Epithelial cell of proximal tubule (primary cell): ENCODE data around the gene KLK5. TPM values are rescaled to one million over a fixed set of nuclear protein-coding genes. Genes with fewer than 3 reads are reported as not detected.
"Not testable (repeated sequence)": the region's sequence is repeated elsewhere in the genome, so short reads cannot be mapped to it uniquely, and the experiment has no call there.

Experiments
- DNase-seq: peaks from one replicate; pipeline ENCODE4 v3.0.0-alpha.2; 2011; ENCODE audit warnings: low read depth
- H3K4me3 ChIP-seq: 2 replicates; pipeline ENCODE4 v1.5.1; 2011; ENCODE audit warnings: low read depth, mild to moderate bottlenecking, low read length
- total RNA-seq: library from RNA; depleted of rRNA; stranded (reverse); fragments of >200 nt; gene quantifications from 2 replicates; pipeline ENCODE4 v1.2.3, GENCODE V29; 2015
- TF ChIP-seq, protein P1 (sequence below): conservative IDR thresholded peaks from 2 replicates; pipeline ENCODE4 v1.5.1; 2012; ENCODE audit warnings: low read depth, mild to moderate bottlenecking, low read length

Gene KLK5
- total RNA-seq, 1 donor from 2014 or later = 8.1 TPM

DNA sequence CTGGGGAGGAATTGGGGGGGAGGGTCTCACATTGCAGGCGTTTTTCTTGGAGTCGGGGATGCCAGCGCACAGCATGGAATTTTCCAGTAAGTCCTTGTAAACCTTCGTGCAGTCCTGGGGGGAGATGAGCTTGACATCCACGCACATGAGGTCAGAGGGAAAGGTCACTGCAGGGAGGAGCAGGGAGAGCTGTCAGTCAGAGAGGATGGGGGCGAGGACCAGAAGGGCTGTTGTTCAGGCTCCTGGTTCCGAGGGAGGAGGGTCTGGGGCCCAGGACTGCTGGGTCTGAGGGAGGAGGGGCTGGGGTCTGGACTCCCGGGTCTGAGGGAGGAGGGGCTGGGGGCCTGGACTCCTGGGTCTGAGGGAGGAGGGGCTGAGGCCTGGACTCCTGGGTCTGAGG, 26.9 kb upstream of the KLK5 start:
- no peak for DNase-seq
- H3K4me3 ChIP-seq = no peak overlapping the region
- TF ChIP-seq, protein P1, sequence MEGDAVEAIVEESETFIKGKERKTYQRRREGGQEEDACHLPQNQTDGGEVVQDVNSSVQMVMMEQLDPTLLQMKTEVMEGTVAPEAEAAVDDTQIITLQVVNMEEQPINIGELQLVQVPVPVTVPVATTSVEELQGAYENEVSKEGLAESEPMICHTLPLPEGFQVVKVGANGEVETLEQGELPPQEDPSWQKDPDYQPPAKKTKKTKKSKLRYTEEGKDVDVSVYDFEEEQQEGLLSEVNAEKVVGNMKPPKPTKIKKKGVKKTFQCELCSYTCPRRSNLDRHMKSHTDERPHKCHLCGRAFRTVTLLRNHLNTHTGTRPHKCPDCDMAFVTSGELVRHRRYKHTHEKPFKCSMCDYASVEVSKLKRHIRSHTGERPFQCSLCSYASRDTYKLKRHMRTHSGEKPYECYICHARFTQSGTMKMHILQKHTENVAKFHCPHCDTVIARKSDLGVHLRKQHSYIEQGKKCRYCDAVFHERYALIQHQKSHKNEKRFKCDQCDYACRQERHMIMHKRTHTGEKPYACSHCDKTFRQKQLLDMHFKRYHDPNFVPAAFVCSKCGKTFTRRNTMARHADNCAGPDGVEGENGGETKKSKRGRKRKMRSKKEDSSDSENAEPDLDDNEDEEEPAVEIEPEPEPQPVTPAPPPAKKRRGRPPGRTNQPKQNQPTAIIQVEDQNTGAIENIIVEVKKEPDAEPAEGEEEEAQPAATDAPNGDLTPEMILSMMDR = no peak

DNA sequence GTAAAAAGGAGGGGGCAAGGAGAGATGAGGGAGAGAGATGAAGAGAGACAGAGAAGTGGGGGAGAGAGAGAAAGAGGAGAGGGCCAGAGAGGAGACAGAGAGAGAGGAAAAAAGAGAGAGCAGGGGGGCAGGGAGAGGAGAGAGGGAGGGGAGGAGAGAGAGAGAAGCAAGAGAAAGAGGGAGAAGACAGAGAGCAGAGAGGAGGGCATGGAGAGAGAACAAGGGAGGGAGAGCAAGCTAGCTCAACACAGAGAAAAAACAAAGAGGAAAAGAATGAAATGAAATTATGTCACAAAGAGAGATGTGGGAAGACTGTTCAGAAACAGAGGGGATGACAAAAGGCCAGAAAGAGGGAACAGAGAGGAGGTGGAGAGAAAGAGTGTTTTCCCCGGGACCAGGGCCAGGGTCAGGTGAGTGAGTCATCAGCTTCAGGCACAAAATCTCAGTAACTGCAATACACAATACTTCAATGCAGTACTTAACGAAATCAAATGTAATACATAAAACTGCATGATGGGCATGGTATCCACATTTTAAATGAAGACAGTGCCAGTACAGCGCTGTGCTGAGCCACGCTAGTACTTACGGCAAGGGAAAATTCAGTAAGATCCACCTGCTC, 26.0 kb upstream of the KLK5 start:
- TF ChIP-seq, protein P1 = no peak
- DNase-seq = no peak
- H3K4me3 ChIP-seq = no peak overlapping the region

DNA sequence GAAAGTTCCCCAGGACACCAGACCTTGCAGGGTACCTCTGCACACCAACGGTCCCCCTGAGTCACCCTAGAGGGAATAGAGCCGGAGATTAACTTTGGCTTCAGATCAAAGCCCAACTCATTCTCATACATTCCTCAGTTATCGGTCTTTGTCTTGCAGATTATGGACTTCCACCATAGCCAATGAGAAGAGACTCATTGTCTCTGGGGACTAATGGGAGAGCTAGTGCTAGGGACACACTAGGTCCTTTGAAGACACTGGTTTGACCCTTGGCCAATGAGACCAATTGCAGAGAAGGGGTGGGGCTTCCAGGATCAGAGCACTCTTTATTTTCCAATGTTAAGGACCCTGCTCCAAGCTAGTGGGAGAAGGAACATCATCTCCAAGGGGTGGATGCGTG, 24.8 kb upstream of the KLK5 start:
- TF ChIP-seq, protein P1 = no peak
- no peak overlapping the region for H3K4me3 ChIP-seq
- no peak for DNase-seq

DNA sequence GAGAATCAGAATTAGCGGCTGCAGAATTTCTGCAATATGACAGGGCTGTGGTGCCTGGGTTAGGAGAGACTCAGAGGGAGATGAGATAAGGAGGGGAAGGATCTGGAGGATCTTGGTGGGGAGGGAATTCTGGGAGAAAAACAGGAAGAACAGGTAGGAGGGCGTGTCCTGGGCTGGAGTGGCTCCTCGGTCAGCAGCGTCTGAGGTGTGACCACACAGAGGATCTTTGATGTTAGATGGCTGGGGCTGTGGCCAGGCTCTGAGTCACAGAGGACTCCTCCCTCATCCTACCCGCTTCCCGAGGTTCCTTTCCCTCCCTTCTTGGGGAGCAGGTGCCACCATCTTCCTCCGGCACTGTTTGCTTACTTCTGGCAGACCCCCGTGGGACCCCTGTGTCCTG, 22.9 kb upstream of the KLK5 start:
- TF ChIP-seq, protein P1 = no peak
- no peak overlapping the region for H3K4me3 ChIP-seq
- DNase-seq = no peak

DNA sequence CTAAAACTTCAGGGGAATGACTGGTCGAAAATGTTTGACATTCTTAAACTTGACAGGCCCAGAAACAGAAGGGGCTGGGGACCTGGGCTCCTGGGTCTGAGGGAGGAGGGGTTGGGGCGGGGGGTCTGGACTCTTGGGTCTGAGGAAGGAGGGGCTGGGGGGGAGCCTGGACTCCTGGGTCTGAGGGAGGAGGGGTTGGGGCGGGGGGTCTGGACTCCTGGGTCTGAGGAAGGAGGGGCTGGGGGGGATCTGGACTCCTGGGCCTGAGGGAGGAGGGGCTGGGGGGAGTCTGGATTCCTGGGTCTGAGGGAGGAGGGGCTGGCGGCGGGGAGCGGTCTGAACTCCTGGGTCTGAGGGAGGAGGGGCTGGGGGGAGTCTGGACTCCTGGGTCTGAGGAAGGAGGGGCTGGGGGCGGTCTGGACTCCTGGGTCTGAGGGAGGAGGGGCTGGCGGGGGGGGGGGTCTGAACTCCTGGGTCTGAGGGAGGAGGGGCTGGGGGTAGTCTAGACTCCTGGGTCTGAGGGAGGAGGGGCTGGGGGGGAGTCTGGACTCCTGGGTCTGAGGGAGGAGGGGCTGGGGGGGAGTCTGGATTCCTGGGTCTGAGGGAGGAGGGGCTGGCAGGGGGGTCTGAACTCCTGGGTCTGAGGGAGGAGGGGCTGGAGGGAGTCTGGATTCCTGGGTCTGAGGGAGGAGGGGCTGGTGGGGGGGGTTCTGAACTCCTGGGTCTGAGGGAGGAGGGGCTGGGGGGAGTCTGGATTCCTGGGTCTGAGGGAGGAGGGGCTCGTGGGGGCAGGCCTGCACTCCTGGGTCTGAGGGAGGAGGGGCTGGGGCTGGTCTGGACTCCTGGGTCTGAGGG, 22.1 kb upstream of the KLK5 start:
- TF ChIP-seq, protein P1 = no peak
- DNase-seq = no peak
- H3K4me3 ChIP-seq = no peak overlapping the region

DNA sequence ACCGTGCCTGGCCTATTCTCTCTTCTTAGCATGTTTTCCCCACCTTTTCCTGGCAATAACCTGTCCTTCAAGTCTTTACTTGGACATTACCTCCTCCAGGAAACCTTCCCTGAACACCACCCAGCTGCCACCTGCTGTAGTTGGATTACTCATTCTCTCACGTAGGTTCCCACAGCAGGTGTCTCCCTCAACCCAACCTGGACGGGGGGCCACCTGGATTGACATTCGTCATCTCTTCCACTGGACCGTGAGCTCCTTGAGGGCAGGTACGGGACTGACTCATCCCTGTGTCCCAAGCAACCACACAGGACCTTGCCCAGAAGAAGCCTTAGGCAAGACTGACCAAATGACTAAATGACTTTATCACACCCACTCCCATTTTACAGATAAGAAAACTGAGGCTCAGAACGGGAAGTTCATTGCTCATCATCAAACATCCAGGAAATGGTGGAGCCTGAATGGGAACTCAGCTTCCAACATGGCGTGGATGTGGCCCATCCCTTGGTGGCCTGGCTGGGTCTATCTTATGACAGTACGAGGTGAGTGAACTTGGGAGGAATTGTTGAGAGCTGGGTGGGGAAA, 20.0 kb upstream of the KLK5 start:
- no peak for DNase-seq
- H3K4me3 ChIP-seq = no peak overlapping the region
- TF ChIP-seq, protein P1 = no peak

DNA sequence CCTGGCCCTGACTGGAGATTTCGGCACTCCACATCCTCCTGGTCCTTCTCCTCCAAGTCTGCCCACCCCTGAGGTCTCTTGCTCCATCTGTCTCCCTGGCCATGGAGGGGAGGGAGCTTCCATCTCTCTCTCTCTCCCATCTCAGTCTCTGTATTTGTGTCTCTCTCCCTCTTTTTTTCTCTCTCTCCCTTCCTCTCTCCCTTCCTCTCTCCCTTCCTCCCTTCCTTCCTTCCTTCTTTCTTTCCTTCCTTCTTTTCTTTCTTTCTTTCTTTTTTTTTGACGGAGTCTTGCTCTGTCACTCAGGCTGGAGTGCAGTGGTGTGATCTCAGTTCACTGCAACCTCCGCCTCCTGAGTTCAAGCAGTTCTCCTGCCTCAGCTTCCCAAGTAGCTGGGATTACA, 17.0 kb upstream of the KLK5 start:
- not testable (repeated sequence) for H3K4me3 ChIP-seq, DNase-seq
